PC-3 (cell line): Measurements from ENCODE around the gene UQCC5.

Experiments
- CTCF ChIP-seq: fragments of 300-600 bp; sonication (generic); conservative IDR thresholded peaks from 2 replicates; pipeline ENCODE4 v1.5.1; 2017; ENCODE audit warnings: antibody characterized with exemption, low read depth, mild to moderate bottlenecking, low read length
- EZH2 ChIP-seq: fragments of 300-600 bp; sonication (generic); IDR thresholded peaks from one replicate; pipeline ENCODE4 v1.6.1; 2017; ENCODE audit warnings: antibody characterized with exemption, mild to moderate bottlenecking, low read length; ENCODE audit not compliant: unreplicated experiment
- EZH2phosphoT487 ChIP-seq: fragments of 300-600 bp; sonication (generic); IDR thresholded peaks from 2 replicates; pipeline ENCODE4 v1.6.1; 2018; ENCODE audit warnings: mild to moderate bottlenecking, antibody characterized with exemption, low read length, borderline replicate concordance

GRCh38 chr3:52574056-52574965 is 37.9 kb downstream of the UQCC5 start:
- TF ChIP-seq CTCF: no peak
- TF ChIP-seq EZH2phosphoT487: no peak
- no peak for TF ChIP-seq EZH2
